T-helper 17 cell (primary cell): ENCODE measurements around the gene SLC2A1. TPM values are rescaled to one million over a fixed set of nuclear protein-coding genes. Genes with fewer than 3 reads are reported as not detected.

ENCODE experiments used
- ATAC-seq: fragments of 150-1000 bp; cut with Tn5 transposase; 2 replicates; pipeline ENCODE4 v1.10.0; 2021; ENCODE audit warnings: mild to moderate bottlenecking, moderate library complexity
- DNase-seq, 3 donors: peaks; one replicate each; pipeline versions ENCODE4 v3.0.0 to v3.0.0-alpha.2; 2020 to 2021
- H3K9me3 ChIP-seq: one replicate; pipeline ENCODE4 v1.7.0; 2013; ENCODE audit warnings: low read length, mild to moderate bottlenecking; ENCODE audit not compliant: control insufficient read depth, poor library complexity, severe bottlenecking
- H3K27ac Mint-ChIP-seq: one replicate; pipeline ENCODE4 v1.8.0; 2022; ENCODE audit warnings: mild to moderate bottlenecking, moderate library complexity, mixed read lengths
- H3K27me3 Mint-ChIP-seq: one replicate; pipeline ENCODE4 v1.8.0; 2022; ENCODE audit warnings: mixed read lengths
- H3K36me3 Mint-ChIP-seq: one replicate; pipeline ENCODE4 v1.8.0; 2022; ENCODE audit warnings: low read depth, mixed read lengths
- H3K4me1 Mint-ChIP-seq: one replicate; pipeline ENCODE4 v1.8.0; 2022; ENCODE audit warnings: mild to moderate bottlenecking, mixed read lengths
- H3K4me3 Mint-ChIP-seq: one replicate; pipeline ENCODE4 v1.8.0; 2022; ENCODE audit warnings: mild to moderate bottlenecking, moderate library complexity, mixed read lengths
- total RNA-seq, 4 donors: library from RNA in 2 of 4; stranded (reverse) in 2 of 4; gene quantifications; one replicate each; pipeline ENCODE4 v1.2.3 and lab custom pipeline; 2022 to 2026

Gene SLC2A1
- total RNA-seq, 2 donors from 2014 or later: 63.7 to 79.0 TPM

GRCh38 chr1:42930178-42931107 lies 28.2 kb downstream of the SLC2A1 start:
- H3K4me1 Mint-ChIP-seq: peaks cover 55% of the 10 kb centered on the region
- peaks cover 10% of the 10 kb centered on the region for H3K36me3 Mint-ChIP-seq
- H3K4me3 Mint-ChIP-seq: peak overlapping the region; percentile 88
- H3K9me3 ChIP-seq: no peaks in the 10 kb centered on the region
- H3K27ac Mint-ChIP-seq: peak overlapping the region; percentile 95
- no peaks in the 10 kb centered on the region for H3K27me3 Mint-ChIP-seq
- ATAC-seq (no peak), DNase-seq (no peak)

GRCh38 chr1:42929434-42930177 lies 29.1 kb downstream of the SLC2A1 start:
- H3K9me3 ChIP-seq: no peaks in the 10 kb centered on the region
- no peaks in the 10 kb centered on the region for H3K27me3 Mint-ChIP-seq
- H3K36me3 Mint-ChIP-seq: peaks cover 10% of the 10 kb centered on the region
- ATAC-seq (no peak), DNase-seq (no peak)
- H3K27ac Mint-ChIP-seq: peak overlapping the region; percentile 77
- H3K4me1 Mint-ChIP-seq: peaks cover 54% of the 10 kb centered on the region
- H3K4me3 Mint-ChIP-seq: peak overlapping the region; percentile 70

GRCh38 chr1:42928859-42929258 lies 29.8 kb downstream of the SLC2A1 start:
- no peaks in the 10 kb centered on the region for H3K9me3 ChIP-seq
- peak overlapping the region; percentile 77 for H3K27ac Mint-ChIP-seq
- peaks cover 11% of the 10 kb centered on the region for H3K36me3 Mint-ChIP-seq
- H3K27me3 Mint-ChIP-seq: no peaks in the 10 kb centered on the region
- DNase-seq (no peak), ATAC-seq (no peak)
- H3K4me1 Mint-ChIP-seq: peaks cover 51% of the 10 kb centered on the region
- peak overlapping the region; percentile 21 for H3K4me3 Mint-ChIP-seq

GRCh38 chr1:42927920-42928505 lies 30.7 kb downstream of the SLC2A1 start:
- no peaks in the 10 kb centered on the region for H3K27me3 Mint-ChIP-seq
- H3K36me3 Mint-ChIP-seq: peaks cover 13% of the 10 kb centered on the region
- no peaks in the 10 kb centered on the region for H3K9me3 ChIP-seq
- ATAC-seq: no peak
- DNase-seq: no peak
- peak overlapping the region; percentile 77 for H3K27ac Mint-ChIP-seq
- H3K4me3 Mint-ChIP-seq: no peak overlapping the region
- H3K4me1 Mint-ChIP-seq: peaks cover 49% of the 10 kb centered on the region

- no peak for DNase-seq
- no peaks in the 10 kb centered on the region for H3K27me3 Mint-ChIP-seq
- H3K9me3 ChIP-seq: no peaks in the 10 kb centered on the region
- H3K36me3 Mint-ChIP-seq: peaks cover 13% of the 10 kb centered on the region
- peak overlapping the region; percentile 77 for H3K27ac Mint-ChIP-seq
- no peak for ATAC-seq
- H3K4me1 Mint-ChIP-seq: peaks cover 49% of the 10 kb centered on the region
- H3K4me3 Mint-ChIP-seq: no peak overlapping the region
Observed at GRCh38 chr1:42927274-42927841, 31.3 kb downstream of the SLC2A1 start.

GRCh38 chr1:42926879-42927242 lies 31.8 kb downstream of the SLC2A1 start:
- no peaks in the 10 kb centered on the region for H3K9me3 ChIP-seq
- DNase-seq: no peak
- Mint-ChIP-seq H3K4me3 (no peak overlapping the region), H3K27me3 (no peaks in the 10 kb centered on the region), H3K27ac (peak overlapping the region; percentile 95), H3K4me1 (peaks cover 44% of the 10 kb centered on the region), H3K36me3 (peaks cover 13% of the 10 kb centered on the region)
- no peak for ATAC-seq

- Mint-ChIP-seq H3K36me3 (peaks cover 13% of the 10 kb centered on the region), H3K27me3 (no peaks in the 10 kb centered on the region), H3K4me3 (no peak overlapping the region), H3K27ac (peak overlapping the region; percentile 95), H3K4me1 (peaks cover 41% of the 10 kb centered on the region)
- ATAC-seq (no peak), DNase-seq (no peak)
- no peaks in the 10 kb centered on the region for H3K9me3 ChIP-seq
Observed at GRCh38 chr1:42926235-42926878, 32.3 kb downstream of the SLC2A1 start.

- H3K9me3 ChIP-seq: no peaks in the 10 kb centered on the region
- Mint-ChIP-seq H3K4me3 (peak overlapping the region; percentile 97), H3K36me3 (peaks cover 13% of the 10 kb centered on the region), H3K27ac (peak overlapping the region; percentile 95), H3K27me3 (no peaks in the 10 kb centered on the region), H3K4me1 (peaks cover 33% of the 10 kb centered on the region)
- ATAC-seq (no peak), DNase-seq (no peak)
Observed at GRCh38 chr1:42924851-42925760, 33.6 kb downstream of the SLC2A1 start.

GRCh38 chr1:42924082-42924850 lies 34.4 kb downstream of the SLC2A1 start:
- Mint-ChIP-seq H3K27ac (peak overlapping the region; percentile 95), H3K27me3 (no peaks in the 10 kb centered on the region), H3K4me1 (peaks cover 32% of the 10 kb centered on the region), H3K36me3 (peaks cover 13% of the 10 kb centered on the region), H3K4me3 (peak overlapping the region; percentile 97)
- ATAC-seq (peak; percentile 94), DNase-seq (peak; percentile 84 to 88 (median 86))
- H3K9me3 ChIP-seq: no peaks in the 10 kb centered on the region

GRCh38 chr1:42923367-42924081 lies 35.1 kb downstream of the SLC2A1 start:
- peaks cover 11% of the 10 kb centered on the region for H3K36me3 Mint-ChIP-seq
- H3K27me3 Mint-ChIP-seq: no peaks in the 10 kb centered on the region
- peak overlapping the region; percentile 95 for H3K27ac Mint-ChIP-seq
- peak overlapping the region; percentile 97 for H3K4me3 Mint-ChIP-seq
- H3K4me1 Mint-ChIP-seq: peaks cover 29% of the 10 kb centered on the region
- ATAC-seq (no peak), DNase-seq (no peak)
- H3K9me3 ChIP-seq: no peaks in the 10 kb centered on the region
